Mesothelial cell of epicardium (in vitro differentiated cells): ENCODE measurements around the gene PPP1R37. TPM values are rescaled to one million over a fixed set of nuclear protein-coding genes. Genes with fewer than 3 reads are reported as not detected.

Experiments
- DNase-seq, 2 experiments: peaks; one replicate each; pipeline ENCODE4 v3.0.0; 2021; ENCODE audit warnings: low spot score in 2 of 2; ENCODE audit not compliant: unreplicated experiment in 2 of 2
- H3K27ac Mint-ChIP-seq: 2 replicates; pipeline ENCODE4 v1.8.0; 2021; ENCODE audit warnings: mixed read lengths
- H3K27me3 Mint-ChIP-seq: 2 replicates; pipeline ENCODE4 v1.8.0; 2021; ENCODE audit warnings: low read depth, mixed read lengths
- H3K36me3 Mint-ChIP-seq: 2 replicates; pipeline ENCODE4 v1.8.0; 2021; ENCODE audit warnings: mixed read lengths
- H3K4me1 Mint-ChIP-seq: 2 replicates; pipeline ENCODE4 v1.8.0; 2021; ENCODE audit warnings: mixed read lengths
- H3K4me3 Mint-ChIP-seq: 2 replicates; pipeline ENCODE4 v1.8.0; 2021; ENCODE audit warnings: mild to moderate bottlenecking, moderate library complexity, mixed read lengths
- H3K9me3 Mint-ChIP-seq: 2 replicates; pipeline ENCODE4 v1.8.0; 2021; ENCODE audit warnings: mixed read lengths
- total RNA-seq: library from RNA; stranded (reverse); gene quantifications from 3 replicates; pipeline ENCODE4 v1.2.1, GENCODE V29; 2021
- TF ChIP-seq, protein P1 (sequence below): fragments of 200-600 bp; sonication (generic); IDR thresholded peaks from one replicate; pipeline ENCODE4 v1.5.0; 2021; ENCODE audit warnings: antibody characterized with exemption; ENCODE audit not compliant: unreplicated experiment

PPP1R37 gene
- total RNA-seq, 1 donor from 2014 or later: 40.7 TPM

GRCh38 chr19:45151320-45151719, 58.3 kb downstream of the PPP1R37 start:
- TF ChIP-seq, protein P1, sequence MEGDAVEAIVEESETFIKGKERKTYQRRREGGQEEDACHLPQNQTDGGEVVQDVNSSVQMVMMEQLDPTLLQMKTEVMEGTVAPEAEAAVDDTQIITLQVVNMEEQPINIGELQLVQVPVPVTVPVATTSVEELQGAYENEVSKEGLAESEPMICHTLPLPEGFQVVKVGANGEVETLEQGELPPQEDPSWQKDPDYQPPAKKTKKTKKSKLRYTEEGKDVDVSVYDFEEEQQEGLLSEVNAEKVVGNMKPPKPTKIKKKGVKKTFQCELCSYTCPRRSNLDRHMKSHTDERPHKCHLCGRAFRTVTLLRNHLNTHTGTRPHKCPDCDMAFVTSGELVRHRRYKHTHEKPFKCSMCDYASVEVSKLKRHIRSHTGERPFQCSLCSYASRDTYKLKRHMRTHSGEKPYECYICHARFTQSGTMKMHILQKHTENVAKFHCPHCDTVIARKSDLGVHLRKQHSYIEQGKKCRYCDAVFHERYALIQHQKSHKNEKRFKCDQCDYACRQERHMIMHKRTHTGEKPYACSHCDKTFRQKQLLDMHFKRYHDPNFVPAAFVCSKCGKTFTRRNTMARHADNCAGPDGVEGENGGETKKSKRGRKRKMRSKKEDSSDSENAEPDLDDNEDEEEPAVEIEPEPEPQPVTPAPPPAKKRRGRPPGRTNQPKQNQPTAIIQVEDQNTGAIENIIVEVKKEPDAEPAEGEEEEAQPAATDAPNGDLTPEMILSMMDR: no peak
- no peaks in the 10 kb centered on the region for H3K9me3 Mint-ChIP-seq
- H3K27ac Mint-ChIP-seq: no peak overlapping the region
- H3K27me3 Mint-ChIP-seq: peaks cover 38% of the 10 kb centered on the region
- H3K4me1 Mint-ChIP-seq: peaks cover 11% of the 10 kb centered on the region
- H3K36me3 Mint-ChIP-seq: peaks cover 4% of the 10 kb centered on the region
- H3K4me3 Mint-ChIP-seq: no peak overlapping the region
- DNase-seq: no peak

GRCh38 chr19:45151821-45152503, 59.0 kb downstream of the PPP1R37 start:
- peak overlapping the region; percentile 10 for H3K4me3 Mint-ChIP-seq
- no peak for DNase-seq
- TF ChIP-seq, protein P1: no peak
- no peak overlapping the region for H3K27ac Mint-ChIP-seq
- H3K36me3 Mint-ChIP-seq: peaks cover 4% of the 10 kb centered on the region
- peaks cover 41% of the 10 kb centered on the region for H3K27me3 Mint-ChIP-seq
- no peaks in the 10 kb centered on the region for H3K9me3 Mint-ChIP-seq
- peaks cover 11% of the 10 kb centered on the region for H3K4me1 Mint-ChIP-seq

DNA sequence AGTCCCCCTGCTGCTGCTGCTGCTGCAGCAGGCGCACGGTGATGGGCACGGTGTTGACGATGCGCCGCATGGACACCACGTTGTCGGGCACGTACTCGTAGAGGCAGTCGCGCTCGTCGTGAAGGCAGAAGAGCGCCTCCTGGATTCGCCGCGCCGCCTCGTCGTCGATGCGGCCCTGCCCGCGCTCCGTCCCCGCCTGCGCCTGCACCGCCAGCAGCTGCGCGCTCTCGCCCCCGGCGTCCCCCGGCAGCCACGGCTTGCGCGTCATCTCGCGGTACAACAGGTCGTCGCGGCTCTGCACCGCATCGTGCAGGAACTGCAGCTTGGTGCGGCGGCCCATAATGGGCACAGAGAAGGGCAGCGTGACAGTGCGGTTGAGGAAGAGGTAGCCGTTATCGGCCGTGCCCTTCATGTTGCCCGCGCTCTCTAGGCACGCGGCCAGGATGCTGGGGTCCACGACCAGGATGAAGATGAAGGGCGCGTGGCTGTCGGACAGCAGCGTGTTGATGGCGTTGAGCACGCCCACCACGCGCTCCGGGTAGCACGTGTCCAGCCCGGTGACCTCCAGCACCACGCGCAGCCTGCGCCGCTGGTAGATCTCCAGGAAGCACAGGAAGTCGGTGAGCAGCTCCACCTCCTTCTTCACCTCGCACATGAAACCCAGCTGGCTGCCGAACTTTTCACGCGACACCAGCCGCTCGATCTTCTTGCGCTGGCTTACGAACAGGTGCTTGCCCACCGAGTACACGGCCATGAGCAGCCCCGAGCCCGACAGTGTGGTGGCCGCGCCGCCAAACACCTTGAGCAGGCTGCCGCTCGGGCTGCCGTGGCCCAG, 59.7 kb downstream of the PPP1R37 start:
- peaks cover 11% of the 10 kb centered on the region for H3K4me1 Mint-ChIP-seq
- DNase-seq: no peak
- H3K9me3 Mint-ChIP-seq: no peaks in the 10 kb centered on the region
- no peak overlapping the region for H3K27ac Mint-ChIP-seq
- peak overlapping the region; percentile 37 for H3K4me3 Mint-ChIP-seq
- TF ChIP-seq, protein P1: no peak
- H3K27me3 Mint-ChIP-seq: peaks cover 45% of the 10 kb centered on the region
- peaks cover 4% of the 10 kb centered on the region for H3K36me3 Mint-ChIP-seq

DNA sequence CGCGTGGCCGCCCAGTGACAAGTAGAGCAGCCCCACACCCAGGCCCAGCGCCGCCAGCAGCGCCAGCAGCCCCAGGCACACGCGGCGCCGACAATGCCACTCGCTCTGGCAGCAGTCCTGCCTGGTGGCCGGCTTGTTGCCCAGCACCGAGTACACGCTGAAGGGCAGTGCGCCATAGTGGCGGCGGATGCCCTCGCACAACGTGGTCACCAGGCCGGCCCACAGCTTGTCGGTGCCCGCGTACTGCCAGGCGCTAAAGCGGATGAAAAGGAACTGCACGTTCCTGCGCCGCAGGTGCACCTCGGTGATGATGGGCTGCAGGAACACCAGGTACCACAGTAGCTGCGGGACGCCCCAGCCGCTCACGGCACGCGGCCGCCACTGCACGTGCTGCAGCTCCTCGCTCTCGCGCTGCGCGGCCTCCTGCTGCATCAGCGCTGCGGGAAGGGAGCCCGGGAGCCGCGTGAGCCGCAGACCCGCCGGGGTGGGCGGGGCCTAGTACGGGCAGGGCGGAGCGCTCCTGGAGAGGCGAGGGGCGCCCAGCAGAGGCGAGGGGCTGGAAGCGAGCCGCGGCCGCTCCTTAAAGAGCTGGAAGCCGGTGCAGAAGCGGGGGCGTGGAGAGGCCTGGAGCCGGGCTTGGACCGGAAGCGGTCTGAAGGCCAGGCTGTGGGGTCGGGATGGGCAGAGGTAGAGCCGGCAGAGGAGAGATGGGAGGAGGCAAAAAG, 60.5 kb downstream of the PPP1R37 start:
- Mint-ChIP-seq H3K9me3 (no peaks in the 10 kb centered on the region), H3K4me1 (peaks cover 11% of the 10 kb centered on the region), H3K27ac (peak overlapping the region; percentile 57), H3K27me3 (peaks cover 48% of the 10 kb centered on the region), H3K4me3 (peak overlapping the region; percentile 58), H3K36me3 (peaks cover 4% of the 10 kb centered on the region)
- TF ChIP-seq, protein P1: no peak
- DNase-seq: peak; percentile 66 to 82

DNA sequence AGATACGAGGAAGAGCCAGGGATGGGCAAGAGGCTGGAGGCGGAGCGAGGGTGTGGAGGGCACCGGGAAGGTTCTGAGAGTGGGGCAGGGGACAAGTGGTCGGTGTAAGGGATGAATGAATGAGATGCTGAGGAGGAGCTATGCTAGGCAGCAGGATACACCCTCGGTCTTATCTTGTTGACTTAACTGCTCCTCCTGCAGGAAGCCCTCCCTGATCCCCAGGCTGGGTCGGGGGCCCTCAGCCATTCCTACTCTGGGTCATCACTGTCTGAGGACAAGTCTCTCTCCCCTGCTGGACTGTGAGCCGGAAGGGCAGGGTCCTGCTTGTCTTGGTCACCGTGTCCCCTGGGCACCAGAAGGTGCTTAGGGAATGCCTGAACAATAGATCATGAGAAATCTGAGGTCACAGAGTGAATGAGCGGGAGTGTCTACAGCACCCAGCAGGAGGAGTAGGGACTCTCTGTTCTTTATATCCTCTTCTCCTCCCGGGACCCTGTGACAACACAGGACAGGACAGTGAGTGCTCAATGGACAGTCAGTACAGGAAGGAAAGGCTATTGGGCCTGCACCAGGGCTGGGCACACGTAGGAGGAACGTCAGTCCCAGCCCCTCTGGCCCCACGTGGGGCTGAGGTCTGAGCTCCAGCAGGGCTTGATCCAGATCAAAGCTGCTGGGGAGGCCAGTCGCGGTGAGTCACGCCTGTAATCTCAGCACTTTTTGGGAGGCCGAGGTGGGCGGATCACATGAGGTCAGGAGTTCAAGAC, 61.3 kb downstream of the PPP1R37 start:
- Mint-ChIP-seq H3K9me3 (no peaks in the 10 kb centered on the region), H3K36me3 (peaks cover 2% of the 10 kb centered on the region), H3K27me3 (peaks cover 48% of the 10 kb centered on the region), H3K27ac (peak overlapping the region; percentile 57), H3K4me3 (peak overlapping the region; percentile 58), H3K4me1 (peaks cover 11% of the 10 kb centered on the region)
- TF ChIP-seq, protein P1: no peak
- no peak for DNase-seq
